GM23248 (cell line): ENCODE measurements around the gene MYG1.

Experiments
- EZH2 ChIP-seq: fragments of 200-600 bp; sonication (generic); IDR thresholded peaks from 2 replicates; pipeline ENCODE4 v1.6.1; 2018; ENCODE audit warnings: antibody characterized with exemption, mild to moderate bottlenecking; ENCODE audit not compliant: insufficient read depth, poor library complexity, severe bottlenecking
- EZH2phosphoT487 ChIP-seq: fragments of 200-600 bp; sonication (generic); IDR thresholded peaks from 2 replicates; pipeline ENCODE4 v1.6.1; 2018; ENCODE audit warnings: antibody characterized with exemption, moderate library complexity, mild to moderate bottlenecking, low read depth; ENCODE audit not compliant: insufficient read depth

- TF ChIP-seq EZH2 (no peak), EZH2phosphoT487 (no peak)
These were observed 47.0 kb downstream of the MYG1 start for GRCh38 chr12:53346491-53346890.
